GM19455 (cell line): ENCODE measurements around the gene MPRIP.

Source experiments
- ATAC-seq: cut with Tn5 transposase; IDR thresholded peaks from one replicate; pipeline ENCODE4 v1.9.1; 2021; ENCODE audit not compliant: unreplicated experiment

MPRIP gene

GRCh38 chr17:17084317-17084835, 42.1 kb downstream of the MPRIP start:
- no peak for ATAC-seq

GRCh38 chr17:17084941-17085340, 42.7 kb downstream of the MPRIP start:
- ATAC-seq: no peak

- no peak for ATAC-seq
Observed at GRCh38 chr17:17086585-17086984, 44.3 kb downstream of the MPRIP start.

- no peak for ATAC-seq
Observed at GRCh38 chr17:17087424-17088015, 45.3 kb downstream of the MPRIP start.

GRCh38 chr17:17088086-17088485, 45.8 kb downstream of the MPRIP start:
- ATAC-seq: no peak

- no peak for ATAC-seq
Observed at GRCh38 chr17:17088541-17089525, 46.6 kb downstream of the MPRIP start.

- no peak for ATAC-seq
Observed at GRCh38 chr17:17089796-17090641, 47.8 kb downstream of the MPRIP start.

- ATAC-seq: no peak
Observed at GRCh38 chr17:17090642-17091103, 48.4 kb downstream of the MPRIP start.

GRCh38 chr17:17091276-17091675, 49.0 kb downstream of the MPRIP start:
- ATAC-seq: no peak

- ATAC-seq: no peak
Observed at GRCh38 chr17:17091856-17092756, 49.8 kb downstream of the MPRIP start.

GRCh38 chr17:17093764-17094163, 51.5 kb downstream of the MPRIP start:
- no peak for ATAC-seq

GRCh38 chr17:17096438-17097178, 54.4 kb downstream of the MPRIP start:
- no peak for ATAC-seq

GRCh38 chr17:17097763-17098345, 55.6 kb downstream of the MPRIP start:
- no peak for ATAC-seq

- ATAC-seq: no peak
Observed at GRCh38 chr17:17098551-17099179, 56.4 kb downstream of the MPRIP start.

GRCh38 chr17:17102176-17102575, 59.9 kb downstream of the MPRIP start:
- ATAC-seq: no peak

- ATAC-seq: no peak
Observed at GRCh38 chr17:17103160-17103559, 60.9 kb downstream of the MPRIP start.

- no peak for ATAC-seq
Observed at GRCh38 chr17:17104036-17104435, 61.8 kb downstream of the MPRIP start.

- ATAC-seq: no peak
Observed at GRCh38 chr17:17104494-17104893, 62.2 kb downstream of the MPRIP start.
